HEK293 (cell line): ENCODE results near the gene CCDC160.

Source experiments
- ZNF121 ChIP-seq: fragments of 450-650 bp; formaldehyde crosslinking; IDR thresholded peaks from 2 replicates; pipeline ENCODE4 v1.5.1; 2016; ENCODE audit warnings: missing biosample characterization, missing genetic modification characterization
- ZNF660 ChIP-seq: fragments of 450-650 bp; IDR thresholded peaks from 2 replicates; pipeline ENCODE4 v1.5.1; 2018; ENCODE audit warnings: missing biosample characterization, mild to moderate bottlenecking, missing genetic modification characterization
- TF ChIP-seq, protein P1 (sequence below): fragments of 450-650 bp; formaldehyde crosslinking; IDR thresholded peaks from 2 replicates; pipeline ENCODE4 v1.5.1; 2016; ENCODE audit warnings: missing biosample characterization, missing genetic modification characterization

The CCDC160 gene

DNA sequence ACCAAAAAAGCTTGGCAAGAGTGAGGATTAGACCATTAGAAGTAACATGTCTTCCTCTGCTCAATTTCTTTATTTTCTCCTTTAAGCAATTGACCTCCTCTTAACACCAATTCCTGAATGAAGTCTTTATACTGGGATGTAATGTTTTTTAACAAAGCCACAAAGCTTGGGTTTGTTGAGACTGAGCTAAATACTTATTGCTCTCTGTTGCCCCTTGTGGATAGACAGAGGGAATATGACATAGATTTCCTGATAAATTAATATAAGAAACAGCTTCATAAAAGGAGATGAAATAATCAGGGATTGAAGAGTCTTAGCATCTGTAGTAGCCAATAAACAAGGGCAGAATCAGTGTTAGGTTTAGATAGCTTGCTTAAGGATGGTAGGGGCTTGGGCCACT, 57.6 kb downstream of the CCDC160 start (continued):
- TF ChIP-seq, protein P1, sequence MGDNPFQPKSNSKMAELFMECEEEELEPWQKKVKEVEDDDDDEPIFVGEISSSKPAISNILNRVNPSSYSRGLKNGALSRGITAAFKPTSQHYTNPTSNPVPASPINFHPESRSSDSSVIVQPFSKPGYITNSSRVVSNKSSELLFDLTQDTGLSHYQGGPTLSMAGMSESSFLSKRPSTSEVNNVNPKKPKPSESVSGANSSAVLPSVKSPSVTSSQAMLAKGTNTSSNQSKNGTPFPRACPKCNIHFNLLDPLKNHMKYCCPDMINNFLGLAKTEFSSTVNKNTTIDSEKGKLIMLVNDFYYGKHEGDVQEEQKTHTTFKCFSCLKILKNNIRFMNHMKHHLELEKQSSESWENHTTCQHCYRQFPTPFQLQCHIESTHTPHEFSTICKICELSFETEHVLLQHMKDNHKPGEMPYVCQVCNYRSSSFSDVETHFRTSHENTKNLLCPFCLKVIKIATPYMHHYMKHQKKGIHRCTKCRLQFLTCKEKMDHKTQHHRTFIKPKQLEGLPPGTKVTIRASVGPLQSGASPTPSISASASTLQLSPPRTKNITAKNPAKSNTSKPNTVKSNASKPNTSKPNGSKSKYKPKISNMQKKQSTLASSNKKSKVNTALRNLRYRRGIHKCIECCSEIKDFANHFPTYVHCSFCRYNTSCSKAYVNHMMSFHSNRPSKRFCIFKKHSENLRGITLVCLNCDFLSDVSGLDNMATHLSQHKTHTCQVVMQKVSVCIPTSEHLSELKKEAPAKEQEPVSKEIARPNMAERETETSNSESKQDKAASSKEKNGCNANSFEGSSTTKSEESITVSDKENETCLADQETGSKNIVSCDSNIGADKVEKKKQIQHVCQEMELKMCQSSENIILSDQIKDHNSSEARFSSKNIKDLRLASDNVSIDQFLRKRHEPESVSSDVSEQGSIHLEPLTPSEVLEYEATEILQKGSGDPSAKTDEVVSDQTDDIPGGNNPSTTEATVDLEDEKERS = no peak
- TF ChIP-seq ZNF121 (tag by site-specific recombination) = no peak
- TF ChIP-seq ZNF660 (tag by site-specific recombination) = no peak
